Prostate gland (tissue), 2 donors: ENCODE results near the gene AHCYL2. TPM values are rescaled to one million over a fixed set of nuclear protein-coding genes. Genes with fewer than 3 reads are reported as not detected.

Experiments
- DNase-seq: peaks from one replicate; pipeline ENCODE4 v3.0.0-alpha.2; 2019; ENCODE audit warnings: low spot score
- H3K27ac ChIP-seq, 2 donors: fragments of 200-600 bp; sonication (generic); 2 replicates each; pipeline ENCODE4 v1.5.1; 2017 to 2019
- H3K27me3 ChIP-seq: fragments of 200-600 bp; sonication (generic); replicated peaks from 2 replicates; pipeline ENCODE4 v1.5.1; 2019; ENCODE audit not compliant: insufficient read depth
- H3K36me3 ChIP-seq, 2 donors: fragments of 200-600 bp; sonication (generic); 1 replicate in 1 of 2; 2 replicates in 1 of 2; pipeline versions ENCODE4 v1.5.1 to v1.8.1; 2017 to 2019
- H3K4me1 ChIP-seq: fragments of 200-600 bp; sonication (generic); replicated peaks from 2 replicates; pipeline ENCODE4 v1.5.1; 2019
- H3K4me3 ChIP-seq, 2 donors: fragments of 200-600 bp; sonication (generic); 2 replicates each; pipeline ENCODE4 v1.5.1; 2017 to 2019
- H3K9me3 ChIP-seq: fragments of 200-600 bp; sonication (generic); 2 replicates; pipeline ENCODE4 v1.5.1; 2017
- POLR2A ChIP-seq: fragments of 450-650 bp; IDR thresholded peaks from one replicate; pipeline ENCODE4 v1.6.1; 2016; ENCODE audit warnings: antibody characterized with exemption, mild to moderate bottlenecking
- POLR2AphosphoS5 ChIP-seq: sonication (generic); formaldehyde crosslinking; IDR thresholded peaks from one replicate; pipeline ENCODE4 v1.6.1; 2017; ENCODE audit warnings: antibody characterized with exemption
- WGBS: methylation state at CpG from one replicate; pipeline ENCODE4 v1.1.5; 2018; 5-methylcytosine and 5-hydroxymethylcytosine counted together
- intact Hi-C: fragments of 100-400 bp; cut with DNase I; formaldehyde crosslinking; loops from one replicate; pipeline ENCODE4 v1.14.2; 2022
- total RNA-seq, 2 donors: library from RNA; depleted of rRNA; stranded (reverse); fragments of >200 nt; gene quantifications; one replicate each; pipeline ENCODE4 v1.1.0, GENCODE V29; 2016
- TF ChIP-seq, protein P1 (sequence below), 4 experiments: fragments of 200-600 bp in 2 of 4; fragments of 450-650 bp in 2 of 4; sonication (generic) in 2 of 4; IDR thresholded peaks; 1 replicate in 3 of 4; 2 replicates in 1 of 4; pipeline ENCODE4 v1.5.1; 2016 to 2019; ENCODE audit warnings: antibody characterized with exemption in 4 of 4, mild to moderate bottlenecking in 2 of 4, moderate library complexity in 2 of 4

AHCYL2 gene
- total RNA-seq, 2 donors from 2014 or later, result 15.2 to 38.3 TPM

DNA sequence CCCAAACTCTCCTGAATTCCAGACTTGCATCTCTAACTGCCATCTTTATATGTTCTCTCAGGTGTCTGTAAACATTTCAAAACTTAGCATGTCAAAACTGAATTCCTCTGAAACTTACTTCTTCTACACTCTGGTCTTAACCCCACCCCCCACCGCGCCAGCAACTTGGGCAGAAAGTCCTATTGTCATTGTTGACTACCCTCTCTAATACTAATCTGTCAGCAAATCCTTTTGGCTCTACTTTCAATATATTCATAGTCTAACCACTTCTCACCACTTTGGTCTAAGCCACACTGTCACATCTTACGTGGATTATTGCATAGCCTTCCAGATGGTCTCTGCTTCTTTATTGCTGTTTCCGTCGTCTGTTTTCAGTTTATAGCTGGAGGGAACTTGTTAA is 86.6 kb downstream of the AHCYL2 start:
- Histone ChIP-seq H3K9me3 (no peaks in the 10 kb centered on the region), H3K4me1 (no peaks in the 10 kb centered on the region), H3K27ac (no peak overlapping the region), H3K36me3 (no peaks in the 10 kb centered on the region), H3K27me3 (no peaks in the 10 kb centered on the region), H3K4me3 (no peak overlapping the region)
- TF ChIP-seq, protein P1, sequence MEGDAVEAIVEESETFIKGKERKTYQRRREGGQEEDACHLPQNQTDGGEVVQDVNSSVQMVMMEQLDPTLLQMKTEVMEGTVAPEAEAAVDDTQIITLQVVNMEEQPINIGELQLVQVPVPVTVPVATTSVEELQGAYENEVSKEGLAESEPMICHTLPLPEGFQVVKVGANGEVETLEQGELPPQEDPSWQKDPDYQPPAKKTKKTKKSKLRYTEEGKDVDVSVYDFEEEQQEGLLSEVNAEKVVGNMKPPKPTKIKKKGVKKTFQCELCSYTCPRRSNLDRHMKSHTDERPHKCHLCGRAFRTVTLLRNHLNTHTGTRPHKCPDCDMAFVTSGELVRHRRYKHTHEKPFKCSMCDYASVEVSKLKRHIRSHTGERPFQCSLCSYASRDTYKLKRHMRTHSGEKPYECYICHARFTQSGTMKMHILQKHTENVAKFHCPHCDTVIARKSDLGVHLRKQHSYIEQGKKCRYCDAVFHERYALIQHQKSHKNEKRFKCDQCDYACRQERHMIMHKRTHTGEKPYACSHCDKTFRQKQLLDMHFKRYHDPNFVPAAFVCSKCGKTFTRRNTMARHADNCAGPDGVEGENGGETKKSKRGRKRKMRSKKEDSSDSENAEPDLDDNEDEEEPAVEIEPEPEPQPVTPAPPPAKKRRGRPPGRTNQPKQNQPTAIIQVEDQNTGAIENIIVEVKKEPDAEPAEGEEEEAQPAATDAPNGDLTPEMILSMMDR (IDR thresholded peaks at IDR 0.05), result no peak
- TF ChIP-seq POLR2A (no peak), POLR2AphosphoS5 (no peak)
- DNase-seq, result no peak
- WGBS, result 63% methylated on average over 5 of the region's 5 CpGs
- intact Hi-C loops, result no loop called here

- DNase-seq, result no peak
- H3K4me1 ChIP-seq, result no peaks in the 10 kb centered on the region
- no peak overlapping the region for H3K27ac ChIP-seq
- no peaks in the 10 kb centered on the region for H3K27me3 ChIP-seq
- 88% methylated on average over 3 of the region's 3 CpGs for WGBS
- TF ChIP-seq, protein P1 (IDR thresholded peaks at IDR 0.05), result no peak
- TF ChIP-seq POLR2AphosphoS5 (no peak), POLR2A (no peak)
- H3K36me3 ChIP-seq, result no peaks in the 10 kb centered on the region
- intact Hi-C loops, result no loop called here
- H3K4me3 ChIP-seq, result no peak overlapping the region
- no peaks in the 10 kb centered on the region for H3K9me3 ChIP-seq
Measured at GRCh38 chr7:129313282-129313681, 88.5 kb downstream of the AHCYL2 start.

DNA sequence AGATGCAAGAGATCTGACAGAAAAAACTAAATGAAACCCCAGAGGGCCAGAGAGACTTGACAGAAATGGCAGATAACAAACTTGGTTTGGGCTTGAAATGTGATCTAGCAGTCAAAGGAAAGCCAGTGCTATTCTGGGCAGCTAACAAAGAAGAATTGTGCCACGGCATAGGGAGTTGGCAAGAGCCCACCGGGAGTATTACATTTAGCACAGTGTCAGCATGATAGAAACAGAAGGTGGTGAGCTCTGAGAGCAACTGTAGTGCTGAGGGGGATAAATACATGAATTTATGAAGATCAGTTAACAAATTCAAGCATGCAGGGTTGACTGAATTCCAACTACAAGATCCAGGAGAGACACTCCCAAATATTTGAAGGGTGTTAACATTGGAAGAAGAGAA is 91.1 kb downstream of the AHCYL2 start:
- peak overlapping the region in 1 of 2 donors; percentile 1 for H3K27ac ChIP-seq
- WGBS, result 19% methylated on average over 2 of the region's 2 CpGs

DNA sequence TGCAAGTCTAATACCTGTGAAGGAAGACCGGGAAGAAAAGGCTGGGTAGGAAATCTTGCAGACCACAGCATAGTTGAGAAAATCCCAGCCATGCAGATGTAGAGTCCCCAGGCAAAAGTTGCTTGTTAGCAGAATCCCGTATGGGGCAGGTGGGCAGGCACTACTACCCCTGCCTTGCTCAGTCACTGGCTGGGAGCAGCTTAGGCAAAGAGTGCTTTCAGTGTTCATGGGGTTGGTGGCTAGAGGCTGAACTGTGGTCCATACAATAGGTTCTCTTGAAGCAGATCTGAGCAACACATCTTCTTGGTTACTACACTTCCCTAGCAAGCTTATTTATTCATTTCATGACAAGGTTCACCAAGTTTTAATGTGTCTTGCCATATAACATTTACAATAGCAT is 92.6 kb downstream of the AHCYL2 start:
- no peaks in the 10 kb centered on the region for H3K36me3 ChIP-seq
- no peaks in the 10 kb centered on the region for H3K4me1 ChIP-seq
- intact Hi-C loops, result no loop called here
- no peak overlapping the region for H3K4me3 ChIP-seq
- H3K27me3 ChIP-seq, result no peaks in the 10 kb centered on the region
- TF ChIP-seq POLR2AphosphoS5, result no peak
- no peak for TF ChIP-seq POLR2A
- TF ChIP-seq, protein P1 (IDR thresholded peaks at IDR 0.05), result no peak
- no peaks in the 10 kb centered on the region for H3K9me3 ChIP-seq
- WGBS, result 65% methylated on average over 2 of the region's 2 CpGs
- no peak for DNase-seq
- H3K27ac ChIP-seq, result no peak overlapping the region

More for the DNA sequence above, 91.1 kb downstream of the AHCYL2 start:
- Histone ChIP-seq H3K4me1 (no peaks in the 10 kb centered on the region), H3K36me3 (no peaks in the 10 kb centered on the region), H3K27me3 (no peaks in the 10 kb centered on the region), H3K4me3 (no peak overlapping the region), H3K9me3 (no peaks in the 10 kb centered on the region)
- intact Hi-C loops, result no loop called here
- peak; percentile 26 for DNase-seq
- TF ChIP-seq POLR2AphosphoS5 (no peak), POLR2A (no peak)
- TF ChIP-seq, protein P1 (IDR thresholded peaks at IDR 0.05), result no peak

- intact Hi-C loops, result no loop called here
- no peak overlapping the region for H3K27ac ChIP-seq
- no peak for DNase-seq
- H3K9me3 ChIP-seq, result no peaks in the 10 kb centered on the region
- no peak for TF ChIP-seq POLR2AphosphoS5
- TF ChIP-seq POLR2A, result no peak
- TF ChIP-seq, protein P1 (IDR thresholded peaks at IDR 0.05), result no peak
- H3K4me1 ChIP-seq, result no peaks in the 10 kb centered on the region
- no peaks in the 10 kb centered on the region for H3K36me3 ChIP-seq
- WGBS, result 84% methylated on average over 1 of the region's 1 CpG
- H3K4me3 ChIP-seq, result no peak overlapping the region
- H3K27me3 ChIP-seq, result no peaks in the 10 kb centered on the region
Measured at GRCh38 chr7:129327076-129327475, 102.2 kb downstream of the AHCYL2 start.
